Measurements from ENCODE around the gene OLFML2B.

OLFML2B gene

GRCh38 chr1:162016631-162017030 is 7.0 kb downstream of the OLFML2B start:
- no peak for TF ChIP-seq CTCF (IDR thresholded peaks at IDR 0.05; ENCODE audit: insufficient read depth, missing control alignments)
- DNase-seq (ENCODE audit: insufficient read length, low spot score) (no peak), FAIRE-seq (no peak)

GRCh38 chr1:162015196-162015595 is 8.5 kb downstream of the OLFML2B start:
- no peak for TF ChIP-seq CTCF (IDR thresholded peaks at IDR 0.05; ENCODE audit: insufficient read depth, missing control alignments)
- DNase-seq (ENCODE audit: insufficient read length, low spot score) (no peak), FAIRE-seq (no peak)

- no peak for TF ChIP-seq CTCF (IDR thresholded peaks at IDR 0.05; ENCODE audit: insufficient read depth, missing control alignments)
- FAIRE-seq = no peak
- DNase-seq (ENCODE audit: insufficient read length, low spot score) = no peak
Observed at GRCh38 chr1:162014202-162014601, 9.5 kb downstream of the OLFML2B start.

- DNase-seq (ENCODE audit: insufficient read length, low spot score) (no peak), FAIRE-seq (no peak)
- TF ChIP-seq CTCF (IDR thresholded peaks at IDR 0.05; ENCODE audit: insufficient read depth, missing control alignments) = no peak
Observed at GRCh38 chr1:162013289-162013688, 10.4 kb downstream of the OLFML2B start.

- TF ChIP-seq CTCF (IDR thresholded peaks at IDR 0.05; ENCODE audit: insufficient read depth, missing control alignments) = no peak
- no peak for DNase-seq (ENCODE audit: insufficient read length, low spot score)
- no peak for FAIRE-seq
Observed at GRCh38 chr1:162011337-162012012, 12.2 kb downstream of the OLFML2B start.

GRCh38 chr1:162010175-162010506 is 13.5 kb downstream of the OLFML2B start:
- FAIRE-seq = no peak
- no peak for TF ChIP-seq CTCF (IDR thresholded peaks at IDR 0.05; ENCODE audit: insufficient read depth, missing control alignments)
- DNase-seq (ENCODE audit: insufficient read length, low spot score) = no peak

- TF ChIP-seq CTCF (IDR thresholded peaks at IDR 0.05; ENCODE audit: insufficient read depth, missing control alignments) = no peak
- FAIRE-seq (no peak), DNase-seq (ENCODE audit: insufficient read length, low spot score) (no peak)
Observed at GRCh38 chr1:162009501-162010174, 14.0 kb downstream of the OLFML2B start.
